Stomach (tissue), 9 donors: ENCODE measurements around the gene SERAC1. TPM values are rescaled to one million over a fixed set of nuclear protein-coding genes. Genes with fewer than 3 reads are reported as not detected.
A peak's percentile ranks its signal among the peaks of the same experiment; 100 is the strongest.

Source experiments
- DNase-seq, 2 donors: peaks; one replicate each; pipeline versions ENCODE4 v3.0.0 to v3.0.0-alpha.2; 2013 to 2019
- H3K27ac ChIP-seq, 5 donors: fragments of 200-600 bp in 4 of 5; sonication (generic) in 4 of 5; one replicate each; pipeline ENCODE4 v1.5.1; 2013 to 2019; ENCODE audit warnings: mild to moderate bottlenecking in 1 of 5, moderate library complexity in 1 of 5
- H3K27me3 ChIP-seq, 3 donors: fragments of 200-600 bp; sonication (generic); one replicate each; pipeline ENCODE4 v1.5.1; 2017 to 2019; ENCODE audit warnings: mixed run types in 1 of 3
- H3K36me3 ChIP-seq, 4 donors: fragments of 200-600 bp; sonication (generic); 1 replicate in 3 of 4; 2 replicates in 1 of 4; pipeline ENCODE4 v1.5.1; 2016 to 2019
- H3K4me1 ChIP-seq, 4 donors: fragments of 200-600 bp; sonication (generic); one replicate each; pipeline ENCODE4 v1.5.1; 2016 to 2019
- H3K4me3 ChIP-seq, 4 donors: fragments of 200-600 bp; sonication (generic) in 3 of 4; one replicate each; pipeline ENCODE4 v1.5.1; 2016 to 2019; ENCODE audit warnings: mild to moderate bottlenecking in 1 of 4
- H3K9me3 ChIP-seq, 4 donors: fragments of 200-600 bp; sonication (generic); one replicate each; pipeline ENCODE4 v1.5.1; 2016 to 2019
- EP300 ChIP-seq: sonication (generic); formaldehyde crosslinking; IDR thresholded peaks from one replicate; pipeline ENCODE4 v1.6.1; 2017; ENCODE audit warnings: antibody characterized with exemption
- POLR2A ChIP-seq, 4 donors: fragments of 450-650 bp; IDR thresholded peaks; one replicate each; pipeline ENCODE4 v1.6.1; 2016; ENCODE audit warnings: antibody characterized with exemption in 4 of 4, control low read depth in 2 of 4, mild to moderate bottlenecking in 1 of 4, moderate library complexity in 1 of 4
- POLR2AphosphoS5 ChIP-seq, 3 donors: sonication (generic); formaldehyde crosslinking; IDR thresholded peaks; one replicate each; pipeline ENCODE4 v1.6.1; 2016; ENCODE audit warnings: antibody characterized with exemption in 3 of 3
- WGBS, 5 donors: extraction: QIAGEN DNeasy Blood & Tissue Kit in 3 of 5; methylation state at CpG; one replicate each; pipeline versions ENCODE4 v1.1.5 to v1.1.7; 2013 to 2018; 5-methylcytosine and 5-hydroxymethylcytosine counted together
- intact Hi-C: fragments of 100-400 bp; cut with DNase I; formaldehyde crosslinking; loops from one replicate; pipeline ENCODE4 v1.15.1; 2023; ENCODE audit warnings: low total_unique reads
- polyA plus RNA-seq, 3 donors: library from polyadenylated mRNA; stranded (reverse); fragments of 200-250 nt; gene quantifications; one replicate each; pipeline ENCODE4 v1.2.3, GENCODE V29; 2013
- total RNA-seq, 5 donors: library from RNA; depleted of rRNA; stranded (reverse); fragments of >200 nt; gene quantifications; one replicate each; pipeline versions ENCODE4 v1.1.0 to v1.2.3, GENCODE V29; 2014 to 2016
- TF ChIP-seq, protein P1 (sequence below), 7 experiments: fragments of 450-650 bp in 4 of 7; fragments of 200-600 bp in 3 of 7; sonication (generic) in 3 of 7; IDR thresholded peaks; one replicate each; pipeline ENCODE4 v1.5.1; 2016 to 2019; ENCODE audit warnings: antibody characterized with exemption in 7 of 7, control low read depth in 2 of 7, mild to moderate bottlenecking in 1 of 7
- donor health status: healthy with polysubstance abuse.
- donor health status: Bipolar disorder and iron deficiency.
- donor health status: healthy.

Gene SERAC1
- total and polyA plus RNA-seq, 8 donors, result 0.58 to 27.2 (median 4.3) TPM

- TF ChIP-seq POLR2A (IDR thresholded peaks at IDR 0.05), result no peak
- TF ChIP-seq EP300, result no peak
- TF ChIP-seq, protein P1, sequence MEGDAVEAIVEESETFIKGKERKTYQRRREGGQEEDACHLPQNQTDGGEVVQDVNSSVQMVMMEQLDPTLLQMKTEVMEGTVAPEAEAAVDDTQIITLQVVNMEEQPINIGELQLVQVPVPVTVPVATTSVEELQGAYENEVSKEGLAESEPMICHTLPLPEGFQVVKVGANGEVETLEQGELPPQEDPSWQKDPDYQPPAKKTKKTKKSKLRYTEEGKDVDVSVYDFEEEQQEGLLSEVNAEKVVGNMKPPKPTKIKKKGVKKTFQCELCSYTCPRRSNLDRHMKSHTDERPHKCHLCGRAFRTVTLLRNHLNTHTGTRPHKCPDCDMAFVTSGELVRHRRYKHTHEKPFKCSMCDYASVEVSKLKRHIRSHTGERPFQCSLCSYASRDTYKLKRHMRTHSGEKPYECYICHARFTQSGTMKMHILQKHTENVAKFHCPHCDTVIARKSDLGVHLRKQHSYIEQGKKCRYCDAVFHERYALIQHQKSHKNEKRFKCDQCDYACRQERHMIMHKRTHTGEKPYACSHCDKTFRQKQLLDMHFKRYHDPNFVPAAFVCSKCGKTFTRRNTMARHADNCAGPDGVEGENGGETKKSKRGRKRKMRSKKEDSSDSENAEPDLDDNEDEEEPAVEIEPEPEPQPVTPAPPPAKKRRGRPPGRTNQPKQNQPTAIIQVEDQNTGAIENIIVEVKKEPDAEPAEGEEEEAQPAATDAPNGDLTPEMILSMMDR (IDR thresholded peaks at IDR 0.05), result no peak
- no peak for TF ChIP-seq POLR2AphosphoS5 (IDR thresholded peaks at IDR 0.05)
- no peak overlapping the region for H3K4me3 ChIP-seq
- H3K36me3 ChIP-seq, result peaks cover 17 to 89% (median 71%) of the 10 kb centered on the region in 4 donors
- peaks cover 0 to 24% (median 11%) of the 10 kb centered on the region in 4 donors for H3K4me1 ChIP-seq
- intact Hi-C loops, result loop anchor here (10.0 kb wide), 1 partner anchor 91 kb away; no protein-coding TSS in a partner anchor
- no peaks in the 10 kb centered on the region for H3K9me3 ChIP-seq
- DNase-seq, result no peak
- H3K27me3 ChIP-seq, result no peaks in the 10 kb centered on the region
- WGBS, 5 donors, result 91 to 94% (median 93%) methylated on average over 23 of the region's 23 CpGs
- no peak overlapping the region for H3K27ac ChIP-seq
Observed at GRCh38 chr6:158066136-158066781, 101.8 kb downstream of the SERAC1 start.

DNA sequence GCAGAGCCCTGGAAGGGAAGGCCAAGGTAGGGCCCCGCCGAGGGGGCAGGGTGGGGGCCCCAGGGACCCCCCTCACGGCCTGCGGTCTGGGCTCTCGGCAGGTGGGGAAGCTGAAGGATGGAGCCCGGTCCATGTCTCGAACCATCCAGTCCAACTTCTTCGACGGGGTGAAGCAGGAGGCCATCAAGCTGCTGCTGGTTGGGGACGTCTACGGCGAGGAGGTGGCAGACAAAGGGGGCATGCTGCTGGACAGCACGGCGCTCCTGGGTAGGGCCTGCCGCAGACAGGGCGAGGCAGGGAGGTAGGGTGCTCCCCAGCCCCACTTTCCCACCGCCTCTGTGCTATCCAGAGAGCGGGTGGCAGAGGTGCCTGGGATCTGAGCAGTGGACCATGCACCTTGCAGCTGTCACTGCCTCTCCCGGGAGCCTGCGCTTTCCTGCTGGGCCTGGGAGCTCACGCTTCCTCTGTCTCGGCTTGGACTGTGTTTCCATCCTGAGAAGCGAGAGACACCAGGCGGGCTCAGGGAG, 103.3 kb downstream of the SERAC1 start:
- intact Hi-C loops, result loop anchor here (10.0 kb wide), 1 partner anchor 90 kb away; no protein-coding TSS in a partner anchor
- H3K4me3 ChIP-seq, result no peak overlapping the region
- TF ChIP-seq, protein P1 (IDR thresholded peaks at IDR 0.05), result no peak
- TF ChIP-seq POLR2A (IDR thresholded peaks at IDR 0.05), result no peak
- no peak for TF ChIP-seq EP300
- TF ChIP-seq POLR2AphosphoS5 (IDR thresholded peaks at IDR 0.05), result no peak
- H3K9me3 ChIP-seq, result no peaks in the 10 kb centered on the region
- H3K36me3 ChIP-seq, result peaks cover 14 to 75% (median 57%) of the 10 kb centered on the region in 4 donors
- H3K4me1 ChIP-seq, result peaks cover 15 to 38% (median 26%) of the 10 kb centered on the region in 4 donors
- 89 to 96% (median 92%) methylated on average over 16 to 24 of the region's 24 CpGs for WGBS, 5 donors
- no peaks in the 10 kb centered on the region for H3K27me3 ChIP-seq
- no peak for DNase-seq
- H3K27ac ChIP-seq, result no peak overlapping the region

- DNase-seq, result no peak
- Histone ChIP-seq H3K36me3 (peaks cover 14 to 65% (median 52%) of the 10 kb centered on the region in 4 donors), H3K9me3 (no peaks in the 10 kb centered on the region), H3K27me3 (no peaks in the 10 kb centered on the region), H3K4me3 (no peak overlapping the region), H3K4me1 (peaks cover 17 to 38% (median 25%) of the 10 kb centered on the region in 4 donors), H3K27ac (no peak overlapping the region)
- intact Hi-C loops, result loop anchor here (10.0 kb wide), 1 partner anchor 89 kb away; no protein-coding TSS in a partner anchor
- TF ChIP-seq, protein P1 (IDR thresholded peaks at IDR 0.05), result no peak
- TF ChIP-seq EP300 (no peak), POLR2A (IDR thresholded peaks at IDR 0.05) (no peak), POLR2AphosphoS5 (IDR thresholded peaks at IDR 0.05) (no peak)
- 95 to 97% (median 97%) methylated on average over 11 of the region's 11 CpGs for WGBS, 5 donors
Observed at GRCh38 chr6:158063736-158064135, 104.3 kb downstream of the SERAC1 start.

GRCh38 chr6:158061709-158062461, 106.2 kb downstream of the SERAC1 start:
- Histone ChIP-seq H3K27ac (peak overlapping the region in 1 of 5 donors; percentile 86), H3K4me1 (peaks cover 17 to 37% (median 22%) of the 10 kb centered on the region in 4 donors), H3K36me3 (peaks cover 14 to 56% (median 48%) of the 10 kb centered on the region in 4 donors), H3K4me3 (no peak overlapping the region), H3K9me3 (no peaks in the 10 kb centered on the region), H3K27me3 (no peaks in the 10 kb centered on the region)
- intact Hi-C loops, result loop anchor here (10.0 kb wide), 1 partner anchor 87 kb away; no protein-coding TSS in a partner anchor
- DNase-seq, result no peak
- TF ChIP-seq POLR2AphosphoS5 (IDR thresholded peaks at IDR 0.05), result no peak
- TF ChIP-seq, protein P1 (IDR thresholded peaks at IDR 0.05), result no peak
- WGBS, 5 donors, result 93 to 97% (median 95%) methylated on average over 29 of the region's 29 CpGs
